ENCODE data around the gene PGK1.
A peak's percentile ranks its signal among the peaks of the same experiment; 100 is the strongest.
"Not testable (repeated sequence)": the region's sequence is repeated elsewhere in the genome, so short reads cannot be mapped to it uniquely, and the experiment has no call there.

The PGK1 gene

GRCh38 chrX:78123190-78123589 lies 19.1 kb downstream of the PGK1 start:
- TF ChIP-seq CTCF (IDR thresholded peaks at IDR 0.05; ENCODE audit: low read depth, low read length): no peak
- Histone ChIP-seq H3K9me3 (ENCODE audit: severe bottlenecking) (no peaks in the 10 kb centered on the region), H3K4me3 (ENCODE audit: low read depth, low read length) (no peak overlapping the region), H3K27me3 (ENCODE audit: insufficient read depth, low read depth, severe bottlenecking) (no peaks in the 10 kb centered on the region), H3K27ac (no peak overlapping the region), H3K36me3 (peaks cover 26% of the 10 kb centered on the region)
- no peak for DNase-seq

GRCh38 chrX:78124307-78124706 lies 20.3 kb downstream of the PGK1 start:
- H3K27ac ChIP-seq: no peak overlapping the region
- DNase-seq: no peak
- no peak overlapping the region for H3K4me3 ChIP-seq (ENCODE audit: low read depth, low read length)
- peak; percentile 20; the same call in 1 of the 2 replicates for TF ChIP-seq CTCF (IDR thresholded peaks at IDR 0.05; ENCODE audit: low read depth, low read length)
- no peaks in the 10 kb centered on the region for H3K27me3 ChIP-seq (ENCODE audit: insufficient read depth, low read depth, severe bottlenecking)
- H3K9me3 ChIP-seq (ENCODE audit: severe bottlenecking): no peaks in the 10 kb centered on the region
- H3K36me3 ChIP-seq: peaks cover 26% of the 10 kb centered on the region

- Histone ChIP-seq H3K27me3 (ENCODE audit: insufficient read depth, low read depth, severe bottlenecking) (no peaks in the 10 kb centered on the region), H3K4me3 (ENCODE audit: low read depth, low read length) (no peak overlapping the region), H3K36me3 (peaks cover 22% of the 10 kb centered on the region), H3K9me3 (ENCODE audit: severe bottlenecking) (no peaks in the 10 kb centered on the region), H3K27ac (no peak overlapping the region)
- no peak for TF ChIP-seq CTCF (IDR thresholded peaks at IDR 0.05; ENCODE audit: low read depth, low read length)
- no peak for DNase-seq
Observed at GRCh38 chrX:78125148-78125547, 21.1 kb downstream of the PGK1 start.

- not testable (repeated sequence) for DNase-seq; H3K4me3 ChIP-seq (ENCODE audit: low read depth, low read length); H3K27ac ChIP-seq; H3K9me3 ChIP-seq (ENCODE audit: severe bottlenecking); H3K27me3 ChIP-seq (ENCODE audit: insufficient read depth, low read depth, severe bottlenecking)
- H3K36me3 ChIP-seq: peaks cover 19% of the 10 kb centered on the region
Observed at GRCh38 chrX:78125781-78126180, 21.7 kb downstream of the PGK1 start.

GRCh38 chrX:78129714-78130113 lies 25.7 kb downstream of the PGK1 start:
- no peaks in the 10 kb centered on the region for H3K9me3 ChIP-seq (ENCODE audit: severe bottlenecking)
- H3K4me3 ChIP-seq (ENCODE audit: low read depth, low read length): no peak overlapping the region
- no peak for DNase-seq
- TF ChIP-seq CTCF (IDR thresholded peaks at IDR 0.05; ENCODE audit: low read depth, low read length): no peak
- peaks cover 4% of the 10 kb centered on the region; the same call in 1 of the 2 replicates for H3K36me3 ChIP-seq
- H3K27ac ChIP-seq: no peak overlapping the region
- no peaks in the 10 kb centered on the region for H3K27me3 ChIP-seq (ENCODE audit: insufficient read depth, low read depth, severe bottlenecking)

- Histone ChIP-seq H3K9me3 (ENCODE audit: severe bottlenecking) (no peaks in the 10 kb centered on the region), H3K36me3 (peaks cover 2% of the 10 kb centered on the region; the same call in 1 of the 2 replicates), H3K27me3 (ENCODE audit: insufficient read depth, low read depth, severe bottlenecking) (no peaks in the 10 kb centered on the region), H3K4me3 (ENCODE audit: low read depth, low read length) (no peak overlapping the region), H3K27ac (no peak overlapping the region)
- no peak for DNase-seq
- no peak for TF ChIP-seq CTCF (IDR thresholded peaks at IDR 0.05; ENCODE audit: low read depth, low read length)
Observed at GRCh38 chrX:78130396-78130795, 26.3 kb downstream of the PGK1 start.
